ENCODE measurements around the gene SKP2.
"Not testable (repeated sequence)": the region's sequence is repeated elsewhere in the genome, so short reads cannot be mapped to it uniquely, and the experiment has no call there.

SKP2 gene

GRCh38 chr5:36156619-36157018 is 4.7 kb downstream of the SKP2 start:
- no peak for DNase-seq (ENCODE audit: low read depth)

- DNase-seq (ENCODE audit: low read depth): no peak
These were observed 6.2 kb downstream of the SKP2 start for GRCh38 chr5:36158144-36158543.

GRCh38 chr5:36160617-36161016 is 8.7 kb downstream of the SKP2 start:
- no peak for DNase-seq (ENCODE audit: low read depth)

GRCh38 chr5:36161361-36161760 is 9.4 kb downstream of the SKP2 start:
- no peak for DNase-seq (ENCODE audit: low read depth)

GRCh38 chr5:36162810-36163486 is 11.0 kb downstream of the SKP2 start:
- no peak for DNase-seq (ENCODE audit: low read depth)

GRCh38 chr5:36164461-36164860 is 12.6 kb downstream of the SKP2 start:
- DNase-seq (ENCODE audit: low read depth): no peak

- DNase-seq (ENCODE audit: low read depth): no peak
These were observed 16.8 kb downstream of the SKP2 start for GRCh38 chr5:36168737-36169136.

- DNase-seq (ENCODE audit: low read depth): no peak
These were observed 19.0 kb downstream of the SKP2 start for GRCh38 chr5:36170832-36171424.

GRCh38 chr5:36172599-36172998 is 20.7 kb downstream of the SKP2 start:
- DNase-seq (ENCODE audit: low read depth): no peak

GRCh38 chr5:36173426-36173825 is 21.5 kb downstream of the SKP2 start:
- no peak for DNase-seq (ENCODE audit: low read depth)

GRCh38 chr5:36174119-36174518 is 22.2 kb downstream of the SKP2 start:
- no peak for DNase-seq (ENCODE audit: low read depth)

- DNase-seq (ENCODE audit: low read depth): no peak
These were observed 23.1 kb downstream of the SKP2 start for GRCh38 chr5:36175043-36175442.

GRCh38 chr5:36177154-36177553 is 25.2 kb downstream of the SKP2 start:
- no peak for DNase-seq (ENCODE audit: low read depth)

GRCh38 chr5:36177715-36178523 is 26.0 kb downstream of the SKP2 start:
- DNase-seq (ENCODE audit: low read depth): no peak

- DNase-seq (ENCODE audit: low read depth): no peak
These were observed 26.6 kb downstream of the SKP2 start for GRCh38 chr5:36178524-36178890.

- DNase-seq (ENCODE audit: low read depth): no peak
These were observed 28.0 kb downstream of the SKP2 start for GRCh38 chr5:36179950-36180349.

- no peak for DNase-seq (ENCODE audit: low read depth)
These were observed 28.8 kb downstream of the SKP2 start for GRCh38 chr5:36180556-36181350.

- no peak for DNase-seq (ENCODE audit: low read depth)
These were observed 29.9 kb downstream of the SKP2 start for GRCh38 chr5:36181774-36182173.

- not testable (repeated sequence) for DNase-seq (ENCODE audit: low read depth)
These were observed 32.5 kb downstream of the SKP2 start for GRCh38 chr5:36184408-36184807.

- no peak for DNase-seq (ENCODE audit: low read depth)
These were observed 41.8 kb downstream of the SKP2 start for GRCh38 chr5:36193746-36194145.

- no peak for DNase-seq (ENCODE audit: low read depth)
These were observed 46.4 kb downstream of the SKP2 start for GRCh38 chr5:36198281-36198680.

GRCh38 chr5:36198783-36199182 is 46.9 kb downstream of the SKP2 start:
- DNase-seq (ENCODE audit: low read depth): not testable (repeated sequence)

Measured in stimulated activated CD8-positive, alpha-beta memory T cell treated with anti-CD3 and anti-CD28 coated beads, Interleukin-15, amount 100 ng/mL, for 24 hours (primary cell).